ENCODE results near the gene TRAF6.
"Not testable (repeated sequence)": the region's sequence is repeated elsewhere in the genome, so short reads cannot be mapped to it uniquely, and the experiment has no call there.

The TRAF6 gene

DNA sequence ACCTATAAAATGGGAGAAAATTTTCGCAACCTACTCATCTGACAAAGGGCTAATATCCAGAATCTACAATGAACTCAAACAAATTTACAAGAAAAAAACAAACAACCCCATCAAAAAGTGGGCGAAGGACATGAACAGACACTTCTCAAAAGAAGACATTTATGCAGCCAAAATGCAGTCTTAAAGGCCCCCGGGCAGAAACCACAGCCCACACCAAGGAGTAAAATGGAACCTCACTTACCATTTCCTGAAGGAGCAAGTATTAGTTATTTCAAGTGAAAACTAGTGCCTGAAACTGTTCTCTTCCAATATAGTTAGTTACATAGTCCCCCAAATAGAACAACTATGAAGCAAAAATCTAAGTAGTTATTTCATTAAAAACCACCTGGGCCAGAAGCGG lies 27.0 kb downstream of the TRAF6 start:
- H3K27ac Mint-ChIP-seq; H3K9me3 Mint-ChIP-seq; H3K4me3 Mint-ChIP-seq; H3K27me3 Mint-ChIP-seq; intact Hi-C loops (cut with micrococcal nuclease): not testable (repeated sequence)
- Mint-ChIP-seq H3K36me3 (ENCODE audit: low read depth) (peaks cover 38% of the 10 kb centered on the region), H3K4me1 (ENCODE audit: low read depth) (peaks cover 18% of the 10 kb centered on the region)

DNA sequence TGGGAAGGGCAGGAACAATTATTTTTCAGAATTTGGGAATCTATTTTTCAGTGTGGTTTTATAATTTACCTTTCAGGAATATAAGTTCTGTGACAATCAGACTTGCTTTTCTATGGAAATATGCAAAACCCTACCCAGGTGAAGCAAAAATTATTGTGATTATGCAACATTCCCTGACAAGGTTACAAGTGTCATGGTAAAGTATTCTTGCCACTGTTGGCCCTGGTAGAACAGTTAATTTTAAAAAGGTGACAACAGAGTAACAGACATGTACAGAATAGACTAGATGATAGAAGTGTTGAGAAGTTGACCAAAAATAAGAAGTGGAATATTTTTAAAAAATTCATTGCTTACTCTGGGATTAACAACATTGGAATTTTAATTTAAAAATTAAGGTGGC lies 29.2 kb downstream of the TRAF6 start:
- no peak overlapping the region for H3K27ac Mint-ChIP-seq
- H3K9me3 Mint-ChIP-seq, result no peaks in the 10 kb centered on the region
- H3K4me3 Mint-ChIP-seq, result no peak overlapping the region
- no peaks in the 10 kb centered on the region for H3K27me3 Mint-ChIP-seq
- intact Hi-C loops (cut with micrococcal nuclease), result no loop called here
- peaks cover 8% of the 10 kb centered on the region for H3K4me1 Mint-ChIP-seq (ENCODE audit: low read depth)
- peaks cover 27% of the 10 kb centered on the region for H3K36me3 Mint-ChIP-seq (ENCODE audit: low read depth)

DNA sequence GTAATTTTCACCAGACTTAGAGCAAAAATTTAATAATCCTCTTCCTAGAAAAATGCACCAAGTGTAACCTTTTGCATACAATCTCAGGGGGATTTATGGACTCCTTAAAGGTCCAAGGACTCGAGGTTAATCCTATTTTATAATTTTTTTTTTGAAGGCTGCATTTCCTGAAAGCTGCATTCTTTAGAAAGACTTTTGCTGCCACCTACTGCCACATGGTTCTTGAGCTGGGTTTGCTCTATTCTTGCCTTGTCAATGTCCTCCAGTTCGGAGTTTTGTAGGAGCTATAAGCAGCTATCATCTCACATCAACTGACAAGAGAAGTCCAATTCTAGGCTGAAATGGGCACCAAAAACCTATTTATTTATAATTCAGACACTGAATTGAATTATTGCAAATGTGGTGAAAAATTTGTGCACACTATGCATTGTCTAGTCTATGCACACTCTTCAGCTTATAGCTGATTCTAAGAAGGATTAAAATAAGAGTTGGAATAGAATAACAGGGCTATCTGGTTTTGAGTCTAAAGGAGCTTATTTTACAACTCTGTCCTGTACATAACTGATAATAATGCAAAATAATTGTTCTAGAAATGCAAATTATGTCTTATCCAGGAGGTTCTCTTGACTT lies 31.3 kb downstream of the TRAF6 start:
- no peak overlapping the region for H3K4me3 Mint-ChIP-seq
- no peaks in the 10 kb centered on the region for H3K4me1 Mint-ChIP-seq (ENCODE audit: low read depth)
- no peaks in the 10 kb centered on the region for H3K9me3 Mint-ChIP-seq
- intact Hi-C loops (cut with micrococcal nuclease), result loop anchor here (1.0 to 5.0 kb wide), 4 partner anchors 102 to 187 kb away; no protein-coding TSS in a partner anchor
- H3K27me3 Mint-ChIP-seq, result no peaks in the 10 kb centered on the region
- no peak overlapping the region for H3K27ac Mint-ChIP-seq
- peaks cover 9% of the 10 kb centered on the region for H3K36me3 Mint-ChIP-seq (ENCODE audit: low read depth)

- Mint-ChIP-seq H3K27me3 (peaks cover 3% of the 10 kb centered on the region), H3K4me1 (ENCODE audit: low read depth) (no peaks in the 10 kb centered on the region), H3K27ac (no peak overlapping the region), H3K9me3 (no peaks in the 10 kb centered on the region), H3K36me3 (ENCODE audit: low read depth) (no peaks in the 10 kb centered on the region), H3K4me3 (no peak overlapping the region)
- intact Hi-C loops (cut with micrococcal nuclease), result loop anchor here (5.0 kb wide), 2 partner anchors 98 to 123 kb away; no protein-coding TSS in a partner anchor
These were observed 34.9 kb downstream of the TRAF6 start for GRCh38 chr11:36475192-36475591.

GRCh38 chr11:36471577-36471976 lies 38.5 kb downstream of the TRAF6 start:
- H3K4me3 Mint-ChIP-seq, result no peak overlapping the region
- H3K9me3 Mint-ChIP-seq, result no peaks in the 10 kb centered on the region
- no peaks in the 10 kb centered on the region for H3K36me3 Mint-ChIP-seq (ENCODE audit: low read depth)
- intact Hi-C loops (cut with micrococcal nuclease), result no loop called here
- peaks cover 6% of the 10 kb centered on the region for H3K4me1 Mint-ChIP-seq (ENCODE audit: low read depth)
- H3K27ac Mint-ChIP-seq, result no peak overlapping the region
- H3K27me3 Mint-ChIP-seq, result peaks cover 7% of the 10 kb centered on the region

DNA sequence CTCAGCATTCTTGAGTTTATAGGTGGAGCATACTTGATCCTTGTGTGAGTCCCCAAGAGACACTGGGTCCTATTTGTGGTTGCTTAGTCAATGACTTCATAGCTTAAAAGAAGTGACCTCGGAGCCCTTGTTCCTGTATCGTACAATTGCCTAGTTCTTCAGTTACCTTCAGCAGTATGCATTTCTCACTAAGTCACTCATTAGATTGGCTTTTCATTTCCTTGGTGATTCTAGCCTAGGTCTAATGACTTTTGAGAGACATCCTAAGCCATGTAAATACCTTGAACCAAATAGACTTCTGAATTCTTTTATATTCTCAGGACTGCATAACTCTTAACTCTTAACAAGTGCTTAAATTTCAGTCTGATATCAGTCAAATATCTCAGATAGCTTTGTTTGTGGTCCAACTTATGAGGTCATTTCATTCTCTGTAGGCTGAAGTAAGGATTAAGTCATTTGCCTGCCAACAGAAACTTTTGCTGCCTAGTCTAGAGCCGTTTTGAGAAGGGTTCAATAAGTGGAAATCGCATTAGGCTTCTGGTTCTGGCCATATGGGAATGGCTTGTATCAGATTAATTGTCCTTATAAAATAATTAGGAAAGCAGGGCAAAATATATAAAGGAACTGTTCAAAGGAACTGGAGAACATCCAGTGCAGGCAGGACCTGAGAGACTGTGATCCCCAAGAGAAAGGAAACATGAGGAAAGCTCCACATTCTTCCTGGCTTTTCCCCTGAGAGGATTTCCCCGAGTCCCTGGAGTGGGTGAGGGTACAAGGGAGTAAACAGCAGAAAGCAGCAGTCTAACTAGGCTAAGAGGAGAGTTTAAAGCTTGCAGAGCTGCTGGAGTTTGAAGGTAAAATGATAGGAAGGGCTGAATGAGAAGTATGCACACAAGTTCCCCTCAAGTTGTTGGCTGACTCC lies 39.9 kb downstream of the TRAF6 start:
- intact Hi-C loops (cut with micrococcal nuclease), result no loop called here
- no peak overlapping the region for H3K27ac Mint-ChIP-seq
- peaks cover 6% of the 10 kb centered on the region for H3K4me1 Mint-ChIP-seq (ENCODE audit: low read depth)

DNA sequence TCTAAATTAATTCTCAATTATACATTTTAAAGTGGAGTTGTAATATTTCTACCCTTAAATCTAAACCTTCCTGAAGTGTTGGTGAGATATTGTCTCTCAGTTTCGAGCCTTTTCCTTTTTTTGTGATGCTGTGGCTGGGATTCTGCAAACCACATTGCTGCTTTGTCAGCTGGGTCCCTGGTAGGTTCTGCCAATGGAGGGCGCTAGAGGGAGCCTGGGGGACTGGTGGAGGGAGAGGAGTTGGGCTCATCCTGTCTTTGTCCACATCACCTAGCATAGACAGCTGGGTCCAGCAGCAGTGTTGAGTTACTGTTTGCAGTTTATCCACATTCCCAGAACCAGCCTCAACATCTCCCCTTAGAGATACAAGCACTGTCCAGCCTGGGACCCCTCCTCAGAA lies 41.0 kb downstream of the TRAF6 start:
- Mint-ChIP-seq H3K9me3 (no peaks in the 10 kb centered on the region), H3K4me3 (no peak overlapping the region), H3K4me1 (ENCODE audit: low read depth) (peaks cover 6% of the 10 kb centered on the region), H3K27me3 (peaks cover 9% of the 10 kb centered on the region), H3K36me3 (ENCODE audit: low read depth) (no peaks in the 10 kb centered on the region), H3K27ac (no peak overlapping the region)
- intact Hi-C loops (cut with micrococcal nuclease), result no loop called here

More for the DNA sequence above, 39.9 kb downstream of the TRAF6 start:
- Mint-ChIP-seq H3K27me3 (peaks cover 8% of the 10 kb centered on the region), H3K9me3 (no peaks in the 10 kb centered on the region), H3K4me3 (no peak overlapping the region), H3K36me3 (ENCODE audit: low read depth) (no peaks in the 10 kb centered on the region)

DNA sequence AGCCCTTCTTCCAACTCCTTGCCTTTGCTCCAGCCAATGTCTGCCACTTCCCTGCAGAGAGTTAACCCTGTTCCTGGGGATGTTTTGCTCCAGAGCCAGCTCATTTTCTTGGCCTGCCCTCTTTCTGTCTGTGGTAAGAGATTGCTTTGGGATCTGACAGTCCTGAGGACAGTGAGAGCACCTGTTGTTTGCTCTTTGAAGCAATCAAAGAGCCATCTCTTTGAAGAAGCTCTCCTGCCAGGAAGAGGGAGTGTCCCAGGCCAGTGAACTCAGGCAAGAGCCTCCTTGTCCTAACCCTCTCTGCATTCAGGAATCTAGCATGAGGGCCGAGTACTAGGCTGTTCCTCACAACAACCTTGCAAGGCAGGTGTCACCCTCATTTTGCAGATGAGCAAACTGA lies 42.2 kb downstream of the TRAF6 start:
- Mint-ChIP-seq H3K4me1 (ENCODE audit: low read depth) (peaks cover 15% of the 10 kb centered on the region), H3K4me3 (no peak overlapping the region), H3K27me3 (peaks cover 9% of the 10 kb centered on the region), H3K27ac (no peak overlapping the region), H3K36me3 (ENCODE audit: low read depth) (no peaks in the 10 kb centered on the region), H3K9me3 (no peaks in the 10 kb centered on the region)
- intact Hi-C loops (cut with micrococcal nuclease), result no loop called here

GRCh38 chr11:36467012-36467411 lies 43.1 kb downstream of the TRAF6 start:
- intact Hi-C loops (cut with micrococcal nuclease), result no loop called here
- peaks cover 12% of the 10 kb centered on the region for H3K27me3 Mint-ChIP-seq
- peaks cover 18% of the 10 kb centered on the region for H3K4me1 Mint-ChIP-seq (ENCODE audit: low read depth)
- H3K9me3 Mint-ChIP-seq, result no peaks in the 10 kb centered on the region
- no peaks in the 10 kb centered on the region for H3K36me3 Mint-ChIP-seq (ENCODE audit: low read depth)
- H3K27ac Mint-ChIP-seq, result no peak overlapping the region
- no peak overlapping the region for H3K4me3 Mint-ChIP-seq

DNA sequence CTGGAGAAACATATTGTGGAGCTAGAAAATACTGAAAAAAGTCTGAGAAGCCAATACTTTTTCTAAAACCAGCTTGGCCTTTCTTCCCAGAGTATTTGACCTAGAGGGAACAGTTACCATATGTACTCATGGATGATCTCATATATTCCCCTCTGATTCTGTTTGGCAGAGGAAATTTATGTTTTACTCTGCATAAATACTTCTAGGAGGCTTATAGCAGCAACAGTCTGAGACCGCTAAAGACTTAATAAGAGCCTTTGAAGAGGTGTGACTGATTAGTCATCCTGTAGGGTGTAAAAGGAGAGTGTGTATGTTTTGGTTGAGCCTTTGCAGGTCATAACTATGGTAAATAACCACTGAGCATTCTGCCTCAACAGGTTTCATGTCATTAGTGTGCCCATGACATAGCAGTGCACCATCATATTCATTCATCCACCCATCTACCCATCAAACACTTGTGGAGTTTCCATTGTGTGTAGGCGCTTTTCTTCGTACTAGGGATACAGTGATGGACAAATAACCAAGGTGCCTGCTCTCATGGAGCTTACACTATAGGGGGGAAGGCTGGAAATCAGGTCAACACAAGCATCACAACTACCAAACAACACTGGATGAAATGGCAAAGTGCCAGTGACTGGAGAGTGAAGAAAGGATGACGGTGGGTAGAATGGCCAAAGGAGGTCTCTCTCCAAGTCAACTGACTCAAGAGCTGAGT lies 44.5 kb downstream of the TRAF6 start:
- Mint-ChIP-seq H3K36me3 (ENCODE audit: low read depth) (no peaks in the 10 kb centered on the region), H3K27me3 (peaks cover 13% of the 10 kb centered on the region), H3K27ac (no peak overlapping the region), H3K9me3 (no peaks in the 10 kb centered on the region), H3K4me3 (no peak overlapping the region), H3K4me1 (ENCODE audit: low read depth) (peaks cover 18% of the 10 kb centered on the region)
- intact Hi-C loops (cut with micrococcal nuclease), result no loop called here

GRCh38 chr11:36464720-36465119 lies 45.4 kb downstream of the TRAF6 start:
- intact Hi-C loops (cut with micrococcal nuclease), result no loop called here
- H3K4me1 Mint-ChIP-seq (ENCODE audit: low read depth), result peaks cover 18% of the 10 kb centered on the region

GRCh38 chr11:36463781-36464180 lies 46.3 kb downstream of the TRAF6 start:
- no peaks in the 10 kb centered on the region for H3K9me3 Mint-ChIP-seq
- H3K27me3 Mint-ChIP-seq, result peaks cover 8% of the 10 kb centered on the region
- H3K4me3 Mint-ChIP-seq, result no peak overlapping the region
- no peak overlapping the region for H3K27ac Mint-ChIP-seq
- intact Hi-C loops (cut with micrococcal nuclease), result no loop called here
- H3K4me1 Mint-ChIP-seq (ENCODE audit: low read depth), result peaks cover 18% of the 10 kb centered on the region
- no peaks in the 10 kb centered on the region for H3K36me3 Mint-ChIP-seq (ENCODE audit: low read depth)

More at GRCh38 chr11:36464720-36465119, 45.4 kb downstream of the TRAF6 start:
- Mint-ChIP-seq H3K27me3 (peaks cover 12% of the 10 kb centered on the region), H3K9me3 (no peaks in the 10 kb centered on the region), H3K27ac (no peak overlapping the region), H3K4me3 (no peak overlapping the region), H3K36me3 (ENCODE audit: low read depth) (no peaks in the 10 kb centered on the region)

GRCh38 chr11:36462321-36462720 lies 47.8 kb downstream of the TRAF6 start:
- H3K36me3 Mint-ChIP-seq (ENCODE audit: low read depth), result no peaks in the 10 kb centered on the region
- H3K4me1 Mint-ChIP-seq (ENCODE audit: low read depth), result peaks cover 16% of the 10 kb centered on the region
- H3K4me3 Mint-ChIP-seq, result no peak overlapping the region
- intact Hi-C loops (cut with micrococcal nuclease), result no loop called here
- no peak overlapping the region for H3K27ac Mint-ChIP-seq
- H3K27me3 Mint-ChIP-seq, result peaks cover 11% of the 10 kb centered on the region
- H3K9me3 Mint-ChIP-seq, result no peaks in the 10 kb centered on the region

GRCh38 chr11:36460220-36460619 lies 49.9 kb downstream of the TRAF6 start:
- Mint-ChIP-seq H3K9me3 (no peaks in the 10 kb centered on the region), H3K4me1 (ENCODE audit: low read depth) (peaks cover 26% of the 10 kb centered on the region), H3K36me3 (ENCODE audit: low read depth) (no peaks in the 10 kb centered on the region), H3K27me3 (peaks cover 26% of the 10 kb centered on the region), H3K4me3 (no peak overlapping the region), H3K27ac (no peak overlapping the region)
- intact Hi-C loops (cut with micrococcal nuclease), result no loop called here
